HG02870 (cell line): ENCODE results near the gene GTF2H1.
A peak's percentile ranks its signal among the peaks of the same experiment; 100 is the strongest.

ENCODE experiments used
- ATAC-seq: cut with Tn5 transposase; IDR thresholded peaks from one replicate; pipeline ENCODE4 v1.9.1; 2021; ENCODE audit warnings: mild to moderate bottlenecking, moderate library complexity; ENCODE audit not compliant: unreplicated experiment

The GTF2H1 gene

DNA sequence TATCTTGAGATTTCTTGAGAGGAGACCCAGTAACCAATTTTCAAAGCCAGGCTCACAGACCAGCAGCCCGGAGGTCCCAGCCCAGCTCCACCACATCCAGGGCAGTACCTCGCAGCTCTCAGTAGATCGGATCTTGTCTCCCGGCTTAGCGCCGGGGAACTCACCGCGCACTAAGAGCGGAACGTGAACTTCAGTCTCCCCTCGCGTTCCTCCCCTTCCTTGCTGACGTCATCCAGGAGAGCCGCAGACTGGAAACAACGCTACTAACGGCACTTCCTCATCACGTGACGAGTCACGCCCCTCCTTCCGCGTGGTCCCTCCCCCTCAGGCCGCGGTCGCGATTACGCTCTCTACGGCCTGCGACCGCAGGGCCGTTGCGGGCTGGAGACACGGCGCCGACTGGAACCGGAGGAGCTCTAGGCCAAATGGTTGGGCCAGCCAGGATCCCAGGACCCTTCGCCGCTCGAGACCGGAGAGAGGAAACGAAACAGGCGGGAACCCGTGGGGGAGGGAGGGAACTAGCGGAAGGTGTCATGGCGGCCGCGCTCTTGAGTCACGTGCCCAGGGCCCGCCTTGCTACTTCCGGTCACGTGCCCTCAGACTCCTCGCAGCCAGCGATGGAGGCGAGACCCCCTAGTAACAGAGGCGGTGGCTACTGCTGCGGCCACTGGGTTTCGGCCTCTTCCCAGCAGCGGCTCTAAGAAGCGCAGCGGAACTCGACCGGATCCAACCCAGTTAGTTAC is at the start of gene GTF2H1, which contains the start of gene HPS5:
GTF2H1 (plus strand) TSS at position 599 of the 743 bp plus-strand sequence. CDS start 10,508 bp downstream, outside the sequence.
HPS5 (minus strand) TSS at position 172 of the 743 bp plus-strand sequence. CDS start 4,282 bp downstream, outside the sequence.
- peak; percentile 84 for ATAC-seq

DNA sequence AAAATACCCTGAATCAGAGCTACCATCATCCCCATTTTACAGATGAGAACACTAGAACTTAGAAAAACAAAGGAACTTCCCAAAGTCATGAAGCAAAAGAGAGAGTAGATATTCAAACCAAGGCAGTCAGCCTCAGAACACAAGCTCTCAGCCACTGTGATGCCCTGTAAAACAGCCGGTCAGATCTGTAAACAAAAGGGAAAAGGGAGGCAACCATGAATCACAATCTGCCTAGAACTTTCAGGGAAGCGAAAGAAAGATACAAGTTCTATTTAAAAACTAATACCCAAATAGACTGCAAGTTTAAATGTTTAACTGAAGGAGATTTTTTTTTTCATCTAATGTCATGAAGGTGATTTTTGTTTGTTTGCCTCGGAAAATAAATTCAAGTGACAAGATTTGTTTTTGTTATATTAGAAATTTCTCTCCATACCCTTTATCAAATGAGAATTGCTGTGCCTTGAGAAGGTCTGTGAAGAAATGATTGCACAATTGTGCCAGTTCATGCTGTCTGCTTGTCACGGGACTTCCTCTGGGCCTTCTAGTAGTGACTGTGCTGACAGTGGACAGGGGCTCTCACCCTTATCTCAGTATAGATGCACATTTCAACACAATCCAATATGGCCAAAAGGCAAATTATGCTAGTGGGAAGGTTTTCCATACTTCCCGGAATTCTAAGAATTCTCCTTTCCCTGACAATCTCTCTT is 44.6 kb upstream of the GTF2H1 start:
- ATAC-seq = no peak

DNA sequence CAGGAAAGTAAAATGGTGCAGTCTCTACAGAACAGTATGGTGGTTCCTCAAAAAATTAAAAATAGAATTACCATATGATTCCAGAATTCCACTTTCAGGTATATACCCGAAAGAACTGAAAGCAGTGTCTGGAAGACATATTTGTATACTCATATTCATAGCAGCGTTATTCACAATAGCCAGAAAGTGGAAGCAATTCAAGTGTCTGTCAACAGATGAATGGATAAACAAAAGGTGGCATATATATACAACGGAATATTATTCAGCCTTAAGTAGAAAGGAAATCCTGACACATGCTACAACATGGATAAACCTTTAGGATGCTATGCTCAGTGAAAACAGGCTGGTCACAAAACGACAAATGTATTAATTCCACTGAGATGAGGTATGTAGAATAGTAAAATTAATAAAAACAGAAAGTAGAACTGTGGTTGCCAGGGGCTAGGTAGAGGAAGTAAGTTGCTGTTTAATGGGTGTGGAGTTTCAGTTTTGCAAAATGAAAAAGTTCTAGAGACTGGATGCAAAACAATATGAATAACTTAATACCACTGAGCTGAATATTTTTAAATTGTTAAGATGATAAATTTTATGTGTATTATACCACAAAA is 41.8 kb upstream of the GTF2H1 start:
- peak; percentile 90 for ATAC-seq

DNA sequence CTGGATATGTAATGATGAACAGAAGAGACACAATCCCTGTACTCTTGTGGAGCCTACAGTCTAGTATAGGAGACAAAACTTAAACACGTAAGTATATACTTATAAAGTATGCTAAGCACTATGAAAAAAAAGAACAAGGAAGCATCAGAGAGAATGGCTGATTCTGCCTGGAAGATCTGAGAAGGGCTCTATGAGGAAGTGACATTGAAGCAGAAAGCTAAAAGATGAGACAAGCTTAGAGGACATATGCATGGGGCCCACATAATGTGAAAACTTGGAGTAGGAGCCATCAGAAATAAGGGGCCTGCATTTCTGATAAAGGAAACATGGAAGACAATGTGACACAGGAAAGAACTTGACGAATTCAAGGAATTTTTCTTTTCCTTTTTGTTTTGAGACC is 39.7 kb upstream of the GTF2H1 start:
- ATAC-seq = no peak

DNA sequence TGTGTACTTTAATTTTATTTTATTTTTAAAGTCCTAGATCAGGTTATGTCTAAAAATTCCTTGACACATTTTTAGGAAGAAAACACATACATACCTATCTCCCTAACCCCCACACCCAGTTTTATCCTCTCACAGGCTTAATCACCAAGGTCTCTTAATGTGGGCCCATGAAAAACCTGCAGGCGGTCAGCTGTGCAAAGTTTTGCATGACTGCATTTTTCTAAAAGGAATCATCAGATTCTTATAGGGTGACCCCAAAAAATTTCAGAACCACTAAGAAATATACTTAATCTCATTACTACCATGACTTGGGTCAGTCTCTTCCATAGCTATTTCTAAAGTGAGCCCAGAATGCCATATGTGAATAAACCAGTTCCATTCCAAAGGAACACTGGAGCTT is 36.5 kb upstream of the GTF2H1 start:
- no peak for ATAC-seq

DNA sequence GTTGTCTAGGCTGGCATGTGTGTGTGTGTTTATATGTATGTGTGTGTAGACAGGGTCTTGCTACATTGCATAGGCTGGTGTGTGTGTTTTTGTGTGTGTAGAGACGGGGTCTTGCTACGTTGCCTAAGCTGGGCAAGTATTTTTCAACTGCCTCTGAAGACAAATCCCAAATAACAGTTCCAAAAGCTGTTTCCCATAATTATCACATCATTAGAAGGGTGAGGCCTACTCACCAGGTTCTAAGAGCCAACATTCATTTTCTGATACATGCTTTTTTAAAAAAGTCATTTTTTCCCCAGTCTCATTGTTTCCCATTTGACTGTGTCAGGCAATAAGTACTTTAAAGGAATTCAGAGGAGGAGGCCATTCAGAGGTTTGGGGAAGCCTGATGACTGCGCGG is 33.5 kb upstream of the GTF2H1 start:
- no peak for ATAC-seq

DNA sequence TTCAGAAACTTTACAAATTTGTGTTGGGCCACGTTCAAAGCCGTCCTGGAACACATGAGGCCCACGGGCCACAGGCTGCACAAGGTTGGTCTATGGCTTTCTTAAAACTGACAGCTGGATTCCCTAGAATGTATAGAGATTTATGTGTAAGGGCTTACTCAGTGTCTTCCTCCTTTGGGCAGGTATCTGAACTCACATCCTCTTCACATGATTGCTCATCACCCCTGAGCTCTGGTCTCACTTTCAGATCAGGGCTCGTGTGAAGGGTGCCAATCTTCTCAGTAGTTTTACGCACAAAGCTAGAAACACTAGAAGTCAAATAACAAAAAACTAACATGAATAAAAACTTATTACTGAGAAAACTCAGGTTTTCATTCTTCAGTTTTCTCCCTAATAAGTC is 27.5 kb upstream of the GTF2H1 start:
- peak; percentile 99 for ATAC-seq

DNA sequence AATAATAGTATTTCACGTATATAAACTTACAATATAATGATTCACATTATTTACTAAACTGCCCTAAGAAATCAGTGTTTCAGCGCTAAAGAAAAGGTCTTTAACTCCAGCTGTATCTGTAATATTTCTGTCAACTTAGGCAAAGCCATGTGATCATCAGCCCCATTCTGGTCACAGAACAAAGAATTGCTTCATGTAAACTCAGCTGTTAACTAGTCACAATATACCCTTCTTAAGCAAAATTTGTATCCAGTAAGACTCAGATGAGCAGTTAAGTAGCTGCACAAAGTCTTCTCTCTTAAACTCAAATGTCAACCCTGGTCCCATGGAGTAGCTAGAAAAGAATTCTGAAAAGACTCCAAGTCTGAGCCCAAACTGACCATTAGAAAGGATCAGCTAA is 27.1 kb upstream of the GTF2H1 start:
- ATAC-seq = no peak

DNA sequence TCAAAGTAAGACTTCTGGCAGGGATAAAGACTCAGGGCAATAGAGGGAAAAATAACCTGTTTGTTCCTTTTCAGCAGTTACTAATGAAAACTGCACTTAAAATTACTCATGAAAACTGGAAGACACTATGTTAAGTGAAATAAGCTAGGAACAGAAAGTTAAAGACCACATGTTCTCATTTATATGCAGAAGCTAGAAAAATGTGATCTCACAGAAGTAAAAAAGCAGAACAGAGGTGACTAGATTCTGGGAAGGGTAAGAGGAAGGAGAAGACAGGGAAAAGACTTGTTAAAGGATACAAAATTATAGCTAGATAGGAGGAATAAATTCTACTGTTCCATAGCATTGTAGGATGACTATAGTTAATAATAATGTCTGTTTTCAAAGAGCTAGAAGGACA is 22.6 kb upstream of the GTF2H1 start:
- ATAC-seq = no peak

DNA sequence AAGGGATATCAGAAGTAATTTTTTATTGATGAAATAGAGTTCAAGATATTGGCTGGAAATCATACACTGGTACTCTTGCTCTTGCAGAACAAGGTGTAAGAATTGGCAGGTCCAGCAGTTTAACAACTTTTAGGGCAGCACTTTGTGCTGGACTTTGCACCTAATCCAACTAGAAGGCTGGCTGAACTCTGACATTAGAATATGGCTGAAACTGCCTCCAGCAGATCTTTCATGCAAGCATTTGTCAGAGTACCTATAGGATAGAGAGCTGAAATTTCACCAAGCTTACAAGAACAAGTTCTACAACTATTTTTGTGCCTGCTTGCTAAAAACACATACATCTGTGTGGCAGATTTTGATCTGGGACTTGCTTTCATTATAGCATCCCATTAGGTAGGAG is 17.6 kb upstream of the GTF2H1 start:
- no peak for ATAC-seq

DNA sequence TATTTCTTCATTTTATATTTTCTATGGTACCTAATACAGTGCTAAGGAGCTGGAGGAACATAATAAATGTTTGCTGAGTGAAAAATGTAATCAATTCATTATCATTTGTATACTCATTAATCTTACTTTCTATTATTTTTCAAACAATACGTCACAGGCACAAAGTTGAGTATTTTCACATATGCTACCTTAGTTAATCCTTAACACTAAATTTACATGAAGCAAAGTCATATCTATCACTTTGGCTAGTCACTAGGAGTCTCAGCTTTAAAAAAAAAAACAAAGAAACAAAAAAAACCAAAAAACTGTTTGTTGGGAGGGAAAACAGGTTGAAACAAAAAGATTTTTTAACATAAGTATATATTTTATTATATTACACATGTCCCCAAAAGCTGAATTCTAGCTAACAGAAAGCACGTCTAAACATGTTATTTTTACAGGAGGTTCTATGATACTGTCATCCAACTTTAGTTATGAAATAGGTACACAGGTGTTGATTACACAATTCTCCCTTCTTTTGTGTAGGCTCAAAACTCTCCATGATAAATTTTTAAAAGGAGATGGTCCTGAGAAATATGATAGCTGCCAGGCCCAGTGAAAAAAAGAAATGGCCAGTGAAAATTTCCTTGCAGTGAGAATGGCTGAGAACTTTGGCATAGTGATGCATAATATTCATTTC is 14.8 kb upstream of the GTF2H1 start:
- ATAC-seq = no peak

DNA sequence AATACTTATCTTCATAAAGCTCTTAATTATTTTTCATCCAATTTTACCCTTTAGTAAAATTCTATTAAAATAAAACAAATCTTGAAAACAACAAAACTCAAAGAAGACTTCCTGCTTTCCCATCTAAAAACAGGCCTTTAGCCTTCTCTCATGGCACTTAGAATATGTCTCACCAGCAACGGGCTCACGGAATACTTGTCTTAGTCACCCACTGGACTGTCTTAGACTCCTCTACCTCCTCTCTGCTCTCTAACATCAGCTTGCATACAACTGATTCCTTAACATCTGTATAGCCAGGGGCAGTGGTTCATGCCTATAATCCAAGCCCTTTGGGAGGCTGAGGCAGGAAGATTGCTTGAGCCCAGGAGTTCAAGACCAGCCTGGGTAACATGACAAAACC is 14.1 kb upstream of the GTF2H1 start:
- ATAC-seq = no peak

DNA sequence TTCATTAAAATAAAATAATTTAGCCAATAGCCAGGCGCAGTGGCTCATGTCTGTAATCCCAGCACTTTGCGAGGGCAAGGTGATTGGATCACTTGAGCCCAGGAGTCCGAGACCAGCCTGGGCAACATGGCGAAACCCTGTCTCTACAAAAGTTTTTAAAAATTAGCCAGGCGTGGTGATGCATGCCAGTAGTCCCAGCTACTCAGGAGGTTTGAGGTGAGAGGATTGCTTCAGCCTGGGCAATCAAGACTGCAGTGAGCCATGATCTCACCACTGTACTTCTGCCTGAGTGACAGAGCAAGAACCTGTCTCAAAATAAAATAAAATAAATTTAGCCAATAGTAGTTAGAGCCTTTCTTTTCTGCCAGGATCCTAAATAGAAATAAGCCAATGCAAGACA is 12.7 kb upstream of the GTF2H1 start:
- no peak for ATAC-seq

DNA sequence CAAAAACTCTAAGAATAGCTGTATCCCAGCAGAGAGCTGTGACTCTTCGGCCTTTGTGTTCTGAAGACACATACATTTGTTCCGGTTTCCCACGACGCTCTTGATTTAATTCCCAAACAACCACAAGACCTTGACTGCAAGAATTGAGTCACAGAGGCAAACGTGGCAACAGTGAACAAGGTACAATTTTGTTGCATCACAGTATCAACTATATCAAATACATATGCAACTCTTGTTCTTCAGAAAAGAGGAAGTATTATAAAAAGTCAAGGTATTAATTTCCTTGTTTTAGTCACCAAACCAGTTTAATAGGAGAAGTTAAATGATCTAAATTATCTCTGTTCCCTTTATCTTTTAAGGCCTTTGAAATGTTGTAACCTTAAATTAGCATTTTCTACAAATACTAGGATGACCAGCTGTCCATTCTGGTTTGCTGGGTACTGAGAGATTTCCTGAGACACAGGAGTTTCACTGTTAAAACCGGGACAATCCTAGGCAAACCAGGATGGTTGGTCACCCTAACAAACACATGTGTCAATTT is 11.5 kb upstream of the GTF2H1 start:
- ATAC-seq = peak; percentile 64

DNA sequence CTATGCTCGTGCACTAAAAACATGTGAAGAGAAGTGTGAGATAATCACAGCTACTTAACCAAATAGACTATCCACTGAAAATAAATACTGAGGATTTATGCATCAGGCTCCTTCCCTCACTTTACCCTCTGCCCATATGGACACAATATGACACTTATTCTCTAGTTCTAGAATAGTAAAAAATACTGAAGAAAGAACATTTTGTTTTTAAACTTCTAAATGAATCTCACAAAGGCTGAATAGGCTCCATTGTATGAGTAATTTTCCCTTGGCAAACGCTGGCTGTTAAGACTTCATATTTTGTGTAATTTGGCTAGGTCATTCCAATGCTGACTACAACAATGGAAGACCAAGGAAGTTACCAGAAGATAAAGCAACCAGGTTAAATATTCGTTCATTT is 10.4 kb upstream of the GTF2H1 start:
- no peak for ATAC-seq

DNA sequence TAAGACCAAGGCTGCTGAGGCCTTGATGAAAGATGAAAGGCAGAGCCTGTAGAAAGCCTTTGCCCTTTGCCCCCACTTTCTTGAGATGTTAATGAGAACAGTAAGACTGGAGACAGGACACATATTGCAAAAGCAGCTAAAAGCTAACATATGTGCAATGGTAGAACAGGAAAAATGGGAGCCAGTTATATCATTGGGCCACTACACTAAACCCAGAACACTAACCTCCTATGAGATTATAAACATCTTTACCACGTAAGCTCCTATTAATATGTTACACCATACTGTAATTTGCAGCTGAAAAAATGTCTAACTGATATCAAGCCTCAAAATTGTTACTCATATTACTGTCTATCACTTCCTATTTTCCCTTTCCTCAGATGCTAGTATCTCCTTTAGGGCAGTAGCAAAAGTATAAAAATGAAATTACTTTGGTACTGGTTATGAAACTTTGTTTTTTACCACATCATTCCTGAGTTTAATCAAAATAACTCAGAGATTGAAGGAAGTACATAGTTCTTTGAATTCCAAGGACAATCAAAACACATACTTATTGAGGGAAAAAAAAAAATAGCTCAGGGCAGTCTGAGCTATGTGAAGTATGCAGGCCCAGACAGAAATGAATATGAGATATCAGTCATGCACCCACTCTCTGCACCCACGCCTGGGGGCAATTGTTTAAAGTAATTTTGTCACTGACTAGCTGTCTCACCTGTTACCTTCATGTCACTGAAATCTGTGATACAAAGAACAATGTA is 9.5 kb upstream of the GTF2H1 start:
- no peak for ATAC-seq

DNA sequence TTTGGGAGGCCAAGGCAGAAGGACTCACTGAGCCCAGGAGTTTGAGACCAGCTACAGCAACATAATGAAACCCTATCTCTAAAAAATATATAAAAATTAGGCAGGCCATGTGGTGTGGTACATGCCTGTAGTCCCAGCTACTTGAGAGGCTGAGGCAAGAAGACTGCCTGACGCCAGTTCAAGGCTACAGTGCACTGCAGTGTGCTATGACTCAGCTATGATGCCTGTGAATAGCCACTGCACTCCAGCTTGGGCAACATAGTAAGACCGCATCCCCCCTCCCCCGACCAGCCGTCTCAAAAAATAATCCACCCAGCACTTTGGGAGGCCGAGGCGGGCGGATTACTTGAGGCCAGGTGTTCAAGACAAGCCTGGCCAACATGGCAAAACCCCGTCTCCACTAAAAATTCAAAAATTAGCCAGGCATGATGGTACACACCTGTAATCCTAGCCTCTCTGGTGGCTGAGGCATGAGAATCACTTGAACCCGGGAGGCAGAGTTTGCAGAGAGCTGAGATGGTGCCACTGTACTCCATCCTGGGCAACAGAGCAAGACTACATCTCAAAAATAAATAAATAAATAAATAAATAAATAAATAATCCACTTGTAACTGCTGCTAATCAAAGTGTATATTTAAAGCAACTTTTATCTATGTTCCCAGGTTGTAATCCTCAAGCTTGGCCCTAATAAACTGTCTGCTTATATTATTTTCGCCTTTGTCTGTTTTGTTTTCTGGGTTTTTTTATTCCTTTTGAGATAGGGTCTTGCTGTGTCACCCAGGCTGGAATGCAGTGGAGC is 8.2 kb upstream of the GTF2H1 start:
- ATAC-seq = peak; percentile 37

DNA sequence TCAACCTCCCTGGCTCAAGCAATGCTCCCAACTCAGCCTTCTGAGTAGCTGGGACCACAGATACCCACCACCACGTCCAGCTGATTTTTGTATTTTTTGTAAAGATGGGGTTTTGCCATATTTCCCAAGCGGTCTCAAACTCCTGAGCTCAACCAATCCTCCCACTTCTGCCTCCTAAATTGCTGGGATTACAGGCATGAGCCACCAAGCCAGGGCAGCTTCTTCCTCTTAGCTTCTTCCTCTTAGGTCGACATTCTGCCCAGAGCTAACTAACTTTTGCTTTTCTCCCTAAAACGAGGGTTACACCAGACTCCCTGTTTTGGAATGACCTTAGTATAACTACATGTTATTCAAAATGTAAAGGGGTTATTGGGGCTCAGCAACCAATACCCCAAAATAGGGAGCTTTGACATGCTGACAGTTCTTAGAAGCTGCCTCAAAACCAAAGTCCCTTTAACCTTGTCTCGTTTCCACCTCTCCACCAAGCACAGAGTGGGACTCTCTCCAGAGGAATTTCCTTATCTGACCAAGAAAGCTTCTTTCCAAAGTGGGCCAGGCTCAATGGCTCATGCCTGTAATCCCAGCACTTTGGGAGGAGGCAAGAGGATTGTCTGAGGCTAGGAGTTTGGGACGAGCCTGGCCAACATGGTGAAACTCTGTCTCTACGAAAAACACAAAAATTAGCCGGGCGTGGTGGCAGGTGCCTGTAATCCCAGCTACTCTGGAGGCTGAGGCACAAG is 7.4 kb upstream of the GTF2H1 start:
- no peak for ATAC-seq

DNA sequence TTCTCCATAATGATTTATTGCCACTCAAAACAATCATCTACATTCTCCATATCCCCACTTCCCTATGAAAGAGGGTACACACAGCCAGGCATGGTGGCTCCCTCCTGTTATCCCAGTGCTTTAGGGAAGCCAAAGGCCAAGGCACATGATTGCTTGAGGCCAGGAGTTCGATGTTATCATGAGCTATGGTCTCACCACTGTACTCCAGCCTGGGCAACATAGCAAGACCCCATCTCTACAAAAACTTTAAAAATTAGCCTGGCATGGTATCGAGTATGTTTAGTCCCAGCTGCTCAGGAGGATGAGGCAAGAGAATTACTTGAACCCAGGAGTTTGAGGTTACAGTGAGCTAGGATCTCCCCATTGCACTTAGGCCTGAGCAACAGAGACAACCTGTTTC is 6.5 kb upstream of the GTF2H1 start:
- no peak for ATAC-seq
